ENCODE measurements around the gene VPS13D.
"Not testable (repeated sequence)": the region's sequence is repeated elsewhere in the genome, so short reads cannot be mapped to it uniquely, and the experiment has no call there.

VPS13D gene

GRCh38 chr1:12371053-12371452 is 141.2 kb downstream of the VPS13D start:
- no peak for DNase-seq

DNA sequence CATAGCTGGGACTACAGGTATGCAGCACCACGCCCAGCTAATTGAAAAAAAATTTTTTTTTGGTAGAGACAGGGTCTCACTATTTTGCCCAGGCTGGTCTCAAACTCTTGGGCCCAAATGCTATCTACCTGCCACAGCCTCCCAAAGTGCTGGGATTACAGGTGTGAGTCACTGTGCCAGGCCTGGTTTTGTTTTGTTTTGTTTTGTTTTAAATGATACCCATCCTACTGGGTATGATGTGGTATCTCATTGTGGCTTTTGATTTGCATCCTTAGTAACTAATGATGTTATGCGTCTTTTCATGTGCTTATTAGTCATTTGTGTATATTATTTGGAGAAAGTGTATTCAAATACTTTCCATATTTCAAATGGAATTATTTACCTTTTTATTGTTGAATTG is 142.3 kb downstream of the VPS13D start:
- no peak for DNase-seq

GRCh38 chr1:12372761-12373160 is 142.9 kb downstream of the VPS13D start:
- DNase-seq = no peak

- no peak for DNase-seq
Observed at GRCh38 chr1:12375133-12375829, 145.5 kb downstream of the VPS13D start.

DNA sequence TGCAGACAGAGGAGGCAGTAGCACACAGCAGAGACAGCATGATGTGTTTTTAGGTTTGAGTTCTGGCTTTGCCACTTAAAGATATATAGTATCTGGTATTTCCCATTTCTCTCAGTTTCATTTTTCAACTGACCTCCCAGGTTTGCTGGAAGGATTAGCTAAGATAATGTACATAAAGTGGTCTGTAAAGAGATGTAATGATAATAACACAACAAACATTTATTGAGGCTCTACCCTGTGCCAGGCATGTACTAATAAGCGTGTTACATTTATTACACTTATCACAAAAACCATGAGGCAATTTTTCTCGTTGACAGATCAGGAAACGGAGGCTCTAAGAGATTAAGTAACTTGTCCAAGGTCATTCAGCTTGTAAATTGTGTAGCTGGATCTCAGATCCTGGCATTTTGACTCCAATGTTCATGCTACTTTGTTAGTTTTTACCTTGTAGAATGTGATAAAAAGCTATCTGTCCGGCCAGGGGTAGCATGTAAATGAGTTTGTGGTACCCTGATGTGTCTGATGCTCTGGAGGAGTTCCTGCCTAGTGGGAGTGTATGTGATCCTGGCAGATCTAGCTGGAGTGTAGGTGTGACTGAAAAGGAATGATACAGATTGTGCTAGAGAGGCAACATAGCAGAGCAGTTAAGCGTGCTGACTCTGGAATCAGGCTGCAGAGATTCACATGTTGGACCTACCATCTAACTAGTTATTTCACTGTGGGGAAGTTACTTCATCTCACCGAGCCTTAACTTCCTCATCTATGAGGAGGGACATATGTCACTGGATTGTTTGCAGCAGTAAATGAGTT is 146.6 kb downstream of the VPS13D start:
- DNase-seq = no peak

DNA sequence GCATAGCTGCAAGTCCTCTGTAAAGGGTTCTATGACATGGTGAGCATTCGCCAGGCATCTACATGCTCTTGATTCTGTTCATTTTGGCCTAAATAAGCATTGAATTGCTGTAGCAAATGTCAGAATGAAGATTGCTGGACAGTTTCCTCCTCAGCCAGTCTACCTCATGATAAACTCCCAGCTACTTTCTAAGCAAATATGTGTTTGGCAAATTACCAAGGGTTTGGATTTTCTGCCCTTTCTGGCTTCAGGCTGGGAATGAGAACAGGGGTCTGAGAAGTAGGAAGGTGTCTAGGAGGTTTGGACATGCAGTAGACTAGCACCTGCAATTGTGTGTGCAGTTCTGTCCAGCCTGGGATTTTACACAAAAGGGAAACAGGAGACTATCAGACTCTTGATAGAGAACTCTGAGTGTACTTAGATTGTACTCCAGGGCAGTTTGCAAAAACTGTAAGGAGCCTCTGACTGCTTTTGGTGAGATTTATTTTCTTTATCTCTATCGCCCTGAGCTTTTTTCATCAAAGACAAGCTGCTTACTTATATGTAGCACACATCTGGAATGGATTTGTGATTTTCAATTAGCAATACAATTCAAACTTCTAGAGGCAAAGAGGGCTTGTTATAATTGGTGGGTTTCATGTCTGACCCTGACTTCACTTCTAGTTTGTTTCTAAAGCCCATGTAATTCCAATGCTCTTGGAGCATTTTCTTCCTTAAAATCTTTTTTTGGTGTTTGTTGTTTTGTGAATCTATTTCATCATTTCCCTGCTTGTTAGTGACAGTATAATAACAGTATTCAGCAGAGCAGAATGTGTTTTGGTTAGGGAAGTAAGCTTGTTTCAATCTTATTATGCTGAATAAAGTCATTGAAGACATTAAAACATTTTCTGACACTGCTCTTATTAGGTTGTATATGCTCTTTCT is 150.8 kb downstream of the VPS13D start:
- no peak for DNase-seq

DNA sequence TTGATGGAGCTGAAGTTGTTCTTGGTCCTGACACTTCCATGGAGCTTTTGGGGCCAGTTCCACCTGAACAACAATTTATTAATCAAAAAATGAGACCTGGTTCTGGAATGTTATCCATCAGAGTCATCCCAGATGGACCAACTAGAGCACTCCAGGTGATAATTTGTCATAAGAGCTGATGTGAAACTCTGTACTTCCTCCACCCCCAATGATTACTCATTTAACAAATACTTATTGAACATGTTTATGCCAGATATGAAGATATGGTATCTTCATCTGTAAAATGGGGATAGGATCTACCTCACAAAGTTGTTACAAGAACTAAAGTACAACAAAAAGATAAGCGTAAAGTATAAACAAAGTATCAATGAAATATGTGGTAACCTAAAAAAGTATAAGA is 153.2 kb downstream of the VPS13D start:
- DNase-seq = no peak

DNA sequence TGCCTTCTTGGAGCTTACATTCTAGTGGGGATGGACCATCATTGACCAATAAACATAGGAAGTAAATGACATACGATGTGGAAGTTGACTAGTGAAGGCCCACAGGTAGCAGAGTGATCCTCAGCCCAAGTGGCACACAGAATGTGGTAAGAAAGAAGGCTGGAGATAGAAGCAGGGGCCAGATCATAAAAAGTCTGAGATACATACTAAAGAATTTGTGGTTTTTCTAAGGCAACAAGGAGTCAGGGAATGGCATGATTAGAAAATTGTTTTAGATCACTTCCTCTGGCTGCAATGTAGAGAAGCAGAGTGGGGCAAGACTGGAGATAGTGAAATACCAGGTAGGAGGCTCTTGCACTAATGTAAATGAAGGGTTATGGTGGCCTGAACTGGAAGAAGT is 154.0 kb downstream of the VPS13D start:
- peak; percentile 37 for DNase-seq

GRCh38 chr1:12384836-12385456 is 155.1 kb downstream of the VPS13D start:
- no peak for DNase-seq

DNA sequence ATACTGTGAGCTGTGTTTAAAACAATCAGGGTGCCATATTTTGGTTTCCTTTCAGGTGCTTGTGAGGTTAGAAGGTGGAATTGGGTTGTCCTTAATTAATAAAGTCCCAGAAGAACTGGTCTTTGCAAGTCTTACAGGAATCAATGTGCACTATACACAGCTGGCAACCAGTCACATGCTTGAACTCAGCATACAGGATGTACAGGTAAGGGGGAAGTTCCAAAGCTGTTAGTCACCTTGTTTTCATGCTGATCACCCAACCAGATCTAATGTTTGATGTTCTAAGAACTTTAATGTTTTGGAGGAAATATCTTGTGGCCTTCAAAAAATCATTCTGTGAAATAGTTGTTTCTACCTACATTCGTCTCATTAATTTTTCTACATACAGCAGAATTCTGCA is 156.3 kb downstream of the VPS13D start:
- no peak for DNase-seq

- no peak for DNase-seq
Observed at GRCh38 chr1:12387641-12388040, 157.8 kb downstream of the VPS13D start.

GRCh38 chr1:12390296-12390695 is 160.5 kb downstream of the VPS13D start:
- not testable (repeated sequence) for DNase-seq

DNA sequence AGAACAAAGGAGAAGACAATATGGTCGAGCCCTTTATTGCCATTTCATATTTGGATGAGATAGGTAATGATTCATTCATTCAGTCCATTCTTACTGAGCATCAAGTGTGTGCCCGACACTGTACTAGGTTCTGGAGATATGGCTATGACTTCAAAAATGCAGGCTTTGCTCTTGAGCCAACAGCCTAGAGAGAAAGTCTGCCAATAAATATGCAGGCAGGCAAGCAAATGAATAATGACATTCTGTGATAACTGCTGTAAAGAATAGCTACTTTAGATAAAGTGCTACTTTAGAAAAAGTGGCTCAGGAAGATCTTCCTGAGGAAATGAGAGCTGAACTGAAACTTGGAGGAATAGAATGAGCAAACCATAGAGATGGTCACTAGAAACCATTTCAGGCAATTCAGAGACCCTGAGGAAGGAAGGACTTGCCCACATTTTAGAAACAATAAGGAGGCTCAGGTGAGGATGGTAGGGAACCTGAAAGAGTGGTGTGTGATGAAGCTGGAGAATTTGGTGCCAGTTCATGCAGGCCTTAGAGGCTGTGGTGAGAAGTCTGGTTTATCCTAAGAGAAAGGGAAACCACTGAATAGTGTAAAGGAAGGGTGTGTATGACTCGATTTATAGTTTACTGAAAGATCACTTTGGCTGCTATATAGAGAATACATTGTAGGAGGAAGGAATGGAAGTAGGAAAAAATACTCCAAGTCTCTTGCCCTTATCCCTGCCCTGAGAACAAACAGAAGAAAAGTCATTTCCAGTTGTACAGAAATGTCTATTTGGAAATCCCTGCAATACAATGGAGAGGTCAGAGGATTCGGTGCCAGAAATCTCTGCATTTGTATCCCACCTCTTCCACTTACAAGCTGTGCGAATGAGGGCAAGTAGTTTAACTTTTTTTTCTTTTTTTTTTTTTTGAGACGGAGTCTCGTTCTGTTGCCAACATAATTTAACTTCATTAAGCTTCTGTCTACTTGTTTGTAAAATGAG is 167.9 kb downstream of the VPS13D start:
- no peak for DNase-seq

GRCh38 chr1:12398479-12398878 is 168.6 kb downstream of the VPS13D start:
- no peak for DNase-seq

DNA sequence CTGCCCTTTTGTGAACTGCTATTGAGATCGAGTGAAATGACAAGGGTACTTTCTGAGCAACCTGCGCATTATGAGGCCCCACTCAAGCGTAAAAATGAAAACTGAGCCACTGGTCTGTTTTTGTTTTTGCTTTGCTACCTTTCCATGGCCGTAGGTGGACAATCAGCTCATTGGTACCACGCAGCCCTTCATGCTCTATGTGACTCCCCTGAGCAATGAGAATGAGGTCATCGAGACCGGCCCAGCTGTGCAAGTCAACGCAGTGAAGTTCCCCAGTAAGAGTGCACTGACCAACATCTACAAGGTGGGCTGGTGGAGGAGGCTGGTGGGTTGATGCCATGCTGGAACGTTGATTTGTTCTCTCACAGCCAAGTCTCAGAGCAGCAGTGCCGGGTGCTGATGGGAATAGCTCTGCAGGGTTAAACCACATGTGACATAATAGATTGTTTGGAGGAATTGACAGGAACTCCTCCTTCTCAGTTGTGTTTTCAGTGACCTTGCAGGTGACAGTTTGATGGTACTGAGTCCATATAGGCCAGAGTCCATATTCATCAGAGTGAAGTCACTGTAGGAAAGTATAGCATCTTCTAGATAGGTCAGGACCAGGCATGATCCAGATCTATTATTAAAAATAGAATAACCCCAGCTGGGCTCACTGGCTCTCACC is 170.3 kb downstream of the VPS13D start:
- no peak for DNase-seq

DNA sequence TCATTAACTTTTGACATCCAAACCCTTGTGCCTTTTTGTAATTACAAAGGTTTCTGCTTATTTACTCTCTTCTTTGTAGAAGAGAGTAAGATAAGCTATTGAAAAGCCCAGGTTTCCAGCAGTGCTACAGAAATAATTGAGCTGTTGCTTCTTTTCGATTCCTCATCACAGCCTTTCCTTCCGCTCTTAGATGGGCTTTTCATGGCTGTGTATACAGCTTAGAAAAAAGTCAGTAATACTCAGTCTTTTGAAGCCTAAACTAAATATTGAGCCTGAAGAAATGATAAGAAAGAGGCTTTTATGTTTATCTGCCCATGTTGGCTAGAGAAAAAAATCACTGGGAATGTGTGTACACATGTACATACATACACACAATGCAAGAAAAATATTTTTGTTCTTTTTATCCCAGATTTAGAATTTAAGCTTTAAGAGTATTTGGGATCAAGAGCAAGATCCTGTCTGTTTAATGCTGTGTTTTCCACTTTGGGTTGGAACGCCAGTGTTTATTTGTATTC is 172.4 kb downstream of the VPS13D start:
- DNase-seq = no peak

- DNase-seq = no peak
Observed at GRCh38 chr1:12402842-12403241, 173.0 kb downstream of the VPS13D start.

GRCh38 chr1:12404918-12405317 is 175.1 kb downstream of the VPS13D start:
- DNase-seq = no peak

DNA sequence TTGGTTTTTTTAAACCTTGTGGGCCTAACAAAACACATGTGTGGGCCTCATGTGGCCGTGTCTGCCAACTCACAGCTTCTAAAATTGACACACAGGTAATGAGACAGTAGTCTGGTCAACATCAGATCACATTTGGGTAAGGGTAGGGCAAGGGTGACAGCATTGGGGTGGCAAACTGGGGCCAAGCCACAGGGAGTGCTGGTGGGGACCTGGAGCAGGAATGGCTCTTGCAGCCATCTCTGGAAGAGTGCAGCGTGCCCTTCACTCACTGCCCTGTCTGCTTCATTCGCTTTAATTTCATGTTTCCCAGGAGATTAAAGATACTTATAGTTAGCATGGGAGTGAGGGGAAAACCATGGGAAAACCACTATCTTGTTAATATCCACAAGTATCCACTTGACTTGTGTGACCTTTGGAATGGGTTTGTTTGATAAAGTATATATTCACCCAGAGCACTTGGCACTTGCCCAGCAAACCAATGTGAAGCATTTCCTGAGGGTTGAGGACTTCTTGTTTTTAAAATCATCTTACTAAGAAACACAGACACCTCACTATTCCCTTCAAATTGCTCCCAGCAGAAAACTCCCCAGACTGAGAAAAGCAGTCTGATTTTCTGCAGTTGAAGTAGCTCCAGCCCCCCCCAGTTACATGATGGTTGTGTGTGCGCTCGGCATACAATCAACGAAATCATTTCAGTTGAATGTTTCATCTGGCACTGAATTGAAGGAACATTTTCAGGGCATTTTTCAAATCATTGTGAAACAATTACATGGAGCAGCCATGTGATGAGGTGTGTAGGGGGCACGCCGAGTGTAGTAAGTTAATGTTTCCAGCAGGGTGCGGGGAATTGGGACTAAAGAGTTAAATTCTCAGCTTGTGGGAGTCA is 175.7 kb downstream of the VPS13D start:
- DNase-seq = peak; percentile 49
